ENCODE measurements around the gene PHKG1. TPM values are rescaled to one million over a fixed set of nuclear protein-coding genes. Genes with fewer than 3 reads are reported as not detected.
"Not testable (repeated sequence)": the region's sequence is repeated elsewhere in the genome, so short reads cannot be mapped to it uniquely, and the experiment has no call there.

The PHKG1 gene
- total RNA-seq, 1 experiment from 2014 or later = not detected

- TF ChIP-seq HMGXB4 (CRISPR knock-in tag; IDR thresholded peaks at IDR 0.05) (no peak), TEAD1 (CRISPR knock-in tag; IDR thresholded peaks at IDR 0.05) (no peak), E2F1 (CRISPR knock-in tag; IDR thresholded peaks at IDR 0.05) (no peak), CDX4 (CRISPR knock-in tag; IDR thresholded peaks at IDR 0.05; ENCODE audit: borderline replicate concordance) (no peak), USF1 (CRISPR knock-in tag; IDR thresholded peaks at IDR 0.05) (no peak), ZNF317 (CRISPR knock-in tag; IDR thresholded peaks at IDR 0.05; ENCODE audit: borderline replicate concordance, low read depth) (no peak), ERG (CRISPR knock-in tag; IDR thresholded peaks at IDR 0.05) (no peak)
Observed at GRCh38 chr7:56099653-56100052, 6.9 kb upstream of the PHKG1 start (continued).

- H3K9me3 Mint-ChIP-seq = peaks cover 31% of the 10 kb centered on the region
- H3K4me1 Mint-ChIP-seq; CTCF ChIA-PET; POLR2A ChIA-PET; DNase-seq (ENCODE audit: low spot score); H3K27ac Mint-ChIP-seq; ATAC-seq; H3K4me3 Mint-ChIP-seq: not testable (repeated sequence)
- H3K36me3 Mint-ChIP-seq = peaks cover 35% of the 10 kb centered on the region
- peaks cover 10% of the 10 kb centered on the region for H3K27me3 Mint-ChIP-seq (ENCODE audit: low read depth)
Observed at GRCh38 chr7:56098187-56099008, 5.6 kb upstream of the PHKG1 start.

GRCh38 chr7:56097700-56098099, 4.9 kb upstream of the PHKG1 start:
- peaks cover 10% of the 10 kb centered on the region for H3K27me3 Mint-ChIP-seq (ENCODE audit: low read depth)
- no peak for TF ChIP-seq ATF3 (CRISPR knock-in tag; conservative IDR thresholded peaks at IDR 0.05)
- no peak for TF ChIP-seq SOX15 (CRISPR knock-in tag; IDR thresholded peaks at IDR 0.05)
- no peak for TF ChIP-seq AR (CRISPR knock-in tag; IDR thresholded peaks at IDR 0.05)
- TF ChIP-seq ZNF396 (CRISPR knock-in tag; IDR thresholded peaks at IDR 0.05; ENCODE audit: borderline replicate concordance) = no peak
- no peak for TF ChIP-seq ZBTB43 (CRISPR knock-in tag; IDR thresholded peaks at IDR 0.05)
- no peak for TF ChIP-seq CBFB (CRISPR knock-in tag; IDR thresholded peaks at IDR 0.05; ENCODE audit: low read depth)
- TF ChIP-seq PRRX2 (CRISPR knock-in tag; IDR thresholded peaks at IDR 0.05) = no peak
- TF ChIP-seq IRF2 (CRISPR knock-in tag; IDR thresholded peaks at IDR 0.05; ENCODE audit: borderline replicate concordance, low read depth) = no peak
- no peak for TF ChIP-seq GRHL2 (CRISPR knock-in tag; IDR thresholded peaks at IDR 0.05; ENCODE audit: insufficient replicate concordance, severe bottlenecking)
- no peak for TF ChIP-seq SMAD4 (CRISPR knock-in tag; IDR thresholded peaks at IDR 0.05)
- TF ChIP-seq ZNF512 (CRISPR knock-in tag; IDR thresholded peaks at IDR 0.05; ENCODE audit: borderline replicate concordance) = no peak
- no peak for TF ChIP-seq ATF1 (CRISPR knock-in tag; IDR thresholded peaks at IDR 0.05)
- no peak for TF ChIP-seq EMX1 (CRISPR knock-in tag; IDR thresholded peaks at IDR 0.05)
- TF ChIP-seq RELA (CRISPR knock-in tag; IDR thresholded peaks at IDR 0.05; ENCODE audit: borderline replicate concordance) = no peak

More at GRCh38 chr7:56097700-56098099, 4.9 kb upstream of the PHKG1 start:
- H3K4me3 Mint-ChIP-seq = no peak overlapping the region
- peaks cover 32% of the 10 kb centered on the region for H3K36me3 Mint-ChIP-seq
- ChIA-PET CTCF (no interaction called here), POLR2A (no interaction called here)
- no peaks in the 10 kb centered on the region for H3K4me1 Mint-ChIP-seq
- no peak overlapping the region for H3K27ac Mint-ChIP-seq
- H3K9me3 Mint-ChIP-seq = peaks cover 27% of the 10 kb centered on the region
- ATAC-seq = no peak
- no peak for DNase-seq (ENCODE audit: low spot score)

All from WTC11 (cell line).